ENCODE measurements around the gene TSPYL6.
"Not testable (repeated sequence)": the region's sequence is repeated elsewhere in the genome, so short reads cannot be mapped to it uniquely, and the experiment has no call there.

TSPYL6 gene

GRCh38 chr2:54256091-54256694, at the start of gene TSPYL6:
TSPYL6 (minus strand) TSS chr2:54256229; CDS start chr2:54256151, 78 bp downstream.
- no peak for DNase-seq

- no peak for DNase-seq
Observed at GRCh38 chr2:54303631-54304030, 47.6 kb upstream of the TSPYL6 start.

GRCh38 chr2:54298514-54298913, 42.5 kb upstream of the TSPYL6 start:
- DNase-seq: no peak

GRCh38 chr2:54295911-54296310, 39.9 kb upstream of the TSPYL6 start:
- DNase-seq: peak; percentile 15

- not testable (repeated sequence) for DNase-seq
Observed at GRCh38 chr2:54294665-54295064, 38.6 kb upstream of the TSPYL6 start.

- DNase-seq: no peak
Observed at GRCh38 chr2:54290356-54291025, 34.5 kb upstream of the TSPYL6 start.

GRCh38 chr2:54289917-54290316, 33.9 kb upstream of the TSPYL6 start:
- no peak for DNase-seq

GRCh38 chr2:54287532-54287931, 31.5 kb upstream of the TSPYL6 start:
- DNase-seq: no peak

- no peak for DNase-seq
Observed at GRCh38 chr2:54285451-54285850, 29.4 kb upstream of the TSPYL6 start.

- no peak for DNase-seq
Observed at GRCh38 chr2:54284826-54285225, 28.8 kb upstream of the TSPYL6 start.

- DNase-seq: no peak
Observed at GRCh38 chr2:54279385-54279784, 23.4 kb upstream of the TSPYL6 start.

- DNase-seq: no peak
Observed at GRCh38 chr2:54275541-54275940, 19.5 kb upstream of the TSPYL6 start.

GRCh38 chr2:54274781-54275242, 18.8 kb upstream of the TSPYL6 start:
- DNase-seq: no peak

- DNase-seq: no peak
Observed at GRCh38 chr2:54271843-54272627, 16.0 kb upstream of the TSPYL6 start.

GRCh38 chr2:54271189-54271588, 15.2 kb upstream of the TSPYL6 start:
- no peak for DNase-seq

- DNase-seq: no peak
Observed at GRCh38 chr2:54267577-54267976, 11.5 kb upstream of the TSPYL6 start.

- DNase-seq: not testable (repeated sequence)
Observed at GRCh38 chr2:54265081-54265480, 9.1 kb upstream of the TSPYL6 start.

GRCh38 chr2:54262015-54262765, 6.2 kb upstream of the TSPYL6 start:
- no peak for DNase-seq

GRCh38 chr2:54261537-54261936, 5.5 kb upstream of the TSPYL6 start:
- no peak for DNase-seq

- DNase-seq: no peak
Observed at GRCh38 chr2:54260241-54260595, 4.2 kb upstream of the TSPYL6 start.

- no peak for DNase-seq
Observed at GRCh38 chr2:54259413-54260240, 3.6 kb upstream of the TSPYL6 start.

- peak; percentile 41 for DNase-seq
Observed at GRCh38 chr2:54258166-54258565, 2.1 kb upstream of the TSPYL6 start.
